Progenitor cell of endocrine pancreas (in vitro differentiated cells): ENCODE data around the gene SOST. TPM values are rescaled to one million over a fixed set of nuclear protein-coding genes. Genes with fewer than 3 reads are reported as not detected.

Source experiments
- DNase-seq: peaks from one replicate; pipeline ENCODE4 v3.0.0; 2021; ENCODE audit warnings: low spot score; ENCODE audit not compliant: unreplicated experiment
- H3K27ac Mint-ChIP-seq: 2 replicates; pipeline ENCODE4 v1.8.0; 2021; ENCODE audit warnings: mild to moderate bottlenecking, moderate library complexity, mixed read lengths
- H3K27me3 Mint-ChIP-seq: 2 replicates; pipeline ENCODE4 v1.8.0; 2021; ENCODE audit warnings: mixed read lengths
- H3K36me3 Mint-ChIP-seq: 2 replicates; pipeline ENCODE4 v1.8.0; 2022; ENCODE audit warnings: mixed read lengths; ENCODE audit not compliant: insufficient read depth
- H3K4me1 Mint-ChIP-seq: 2 replicates; pipeline ENCODE4 v1.8.0; 2021; ENCODE audit warnings: low read depth, mixed read lengths
- H3K4me3 Mint-ChIP-seq: 2 replicates; pipeline ENCODE4 v1.8.0; 2021; ENCODE audit warnings: low read depth, mild to moderate bottlenecking, moderate library complexity, mixed read lengths
- H3K9me3 Mint-ChIP-seq: 2 replicates; pipeline ENCODE4 v1.8.0; 2021; ENCODE audit warnings: low read depth, mixed read lengths
- CTCF ChIP-seq: fragments of 200-600 bp; sonication (generic); IDR thresholded peaks from one replicate; pipeline ENCODE4 v1.5.0; 2021; ENCODE audit warnings: antibody characterized with exemption, mild to moderate bottlenecking; ENCODE audit not compliant: unreplicated experiment
- total RNA-seq: library from RNA; stranded (reverse); gene quantifications from 2 replicates; pipeline ENCODE4 v1.2.1, GENCODE V29; 2021

The SOST gene
- total RNA-seq, 1 donor from 2014 or later = 0.43 TPM

DNA sequence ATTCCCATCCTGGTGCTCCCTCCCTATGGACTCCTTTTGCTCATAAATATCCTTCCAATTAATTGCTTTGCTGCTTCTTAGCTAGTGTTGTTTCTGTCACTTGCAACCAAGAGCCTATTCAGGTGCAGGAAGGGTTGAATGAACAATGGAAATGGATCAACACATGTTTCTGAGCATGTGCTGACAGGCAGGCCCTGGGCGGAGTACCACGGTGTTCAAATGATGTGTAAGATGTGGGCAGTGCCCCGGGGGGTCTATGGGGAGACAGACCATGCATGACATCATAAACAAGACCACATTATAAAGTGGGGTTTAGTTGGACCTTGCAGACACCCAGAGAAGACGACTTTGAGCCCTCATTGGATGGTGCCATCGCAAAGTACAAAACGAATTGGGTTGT is 48.5 kb downstream of the SOST start:
- DNase-seq = no peak
- H3K27ac Mint-ChIP-seq = no peak overlapping the region
- H3K9me3 Mint-ChIP-seq = no peaks in the 10 kb centered on the region
- no peak for TF ChIP-seq CTCF
- peaks cover 8% of the 10 kb centered on the region for H3K4me1 Mint-ChIP-seq
- H3K4me3 Mint-ChIP-seq = no peak overlapping the region
- peaks cover 30% of the 10 kb centered on the region for H3K27me3 Mint-ChIP-seq
- no peaks in the 10 kb centered on the region for H3K36me3 Mint-ChIP-seq

DNA sequence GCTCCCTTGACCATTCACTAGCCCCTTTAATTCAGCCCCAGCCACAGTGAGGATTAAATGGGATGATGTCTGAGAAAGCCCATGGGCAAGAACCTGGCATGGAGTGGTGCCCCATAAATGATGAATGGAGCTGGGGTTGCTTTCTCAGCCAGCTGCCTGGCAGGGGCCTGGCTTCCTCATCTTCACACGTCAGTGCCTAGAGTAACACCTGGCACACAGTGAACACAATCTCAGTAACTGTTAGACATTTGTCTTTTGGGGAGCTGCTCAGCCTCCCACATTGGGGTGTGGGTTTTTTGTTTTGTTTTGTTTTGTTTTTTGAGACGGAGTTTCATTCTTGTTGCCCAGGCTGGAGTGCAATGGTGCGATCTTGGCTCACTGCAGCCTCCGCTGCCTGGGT is 49.4 kb downstream of the SOST start:
- TF ChIP-seq CTCF = no peak
- DNase-seq = no peak
- H3K9me3 Mint-ChIP-seq = no peaks in the 10 kb centered on the region
- no peak overlapping the region for H3K27ac Mint-ChIP-seq
- H3K4me3 Mint-ChIP-seq = no peak overlapping the region
- peaks cover 7% of the 10 kb centered on the region for H3K4me1 Mint-ChIP-seq
- H3K27me3 Mint-ChIP-seq = peaks cover 22% of the 10 kb centered on the region
- no peaks in the 10 kb centered on the region for H3K36me3 Mint-ChIP-seq

DNA sequence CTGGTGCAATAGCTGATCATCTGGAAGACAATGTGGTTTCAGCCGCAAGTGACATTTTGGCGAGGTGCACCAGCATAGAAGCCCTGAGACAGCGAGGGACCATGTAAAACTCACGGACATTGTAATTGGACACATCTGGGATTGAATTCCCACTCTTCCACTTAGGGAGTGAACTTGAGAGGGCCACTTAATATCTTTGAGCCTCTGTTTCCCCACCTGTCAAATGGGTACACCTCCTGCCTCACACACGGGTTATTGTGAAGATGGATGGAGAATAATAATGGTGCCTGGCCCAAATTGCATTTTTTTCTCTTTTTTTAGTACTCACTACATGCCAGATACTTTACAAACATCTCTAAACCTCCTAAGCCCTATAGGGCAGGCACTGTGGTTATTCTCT is 51.4 kb downstream of the SOST start:
- H3K27me3 Mint-ChIP-seq = peaks cover 9% of the 10 kb centered on the region
- H3K4me3 Mint-ChIP-seq = no peak overlapping the region
- H3K36me3 Mint-ChIP-seq = no peaks in the 10 kb centered on the region
- no peaks in the 10 kb centered on the region for H3K4me1 Mint-ChIP-seq
- peaks cover 5% of the 10 kb centered on the region for H3K9me3 Mint-ChIP-seq
- TF ChIP-seq CTCF = no peak
- no peak for DNase-seq
- H3K27ac Mint-ChIP-seq = no peak overlapping the region

- H3K4me3 Mint-ChIP-seq = no peak overlapping the region
- H3K9me3 Mint-ChIP-seq = peaks cover 5% of the 10 kb centered on the region
- peaks cover 9% of the 10 kb centered on the region for H3K27me3 Mint-ChIP-seq
- H3K4me1 Mint-ChIP-seq = no peaks in the 10 kb centered on the region
- H3K36me3 Mint-ChIP-seq = no peaks in the 10 kb centered on the region
- DNase-seq = no peak
- no peak for TF ChIP-seq CTCF
- no peak overlapping the region for H3K27ac Mint-ChIP-seq
Measured at GRCh38 chr17:43706235-43706634, 52.4 kb downstream of the SOST start.

Other genes starting within 250 kb of the SOST start
- gene ETV4, start 212.5 kb downstream of the SOST start, total RNA-seq = 79.5 and 84.3 TPM in 2 replicates
- gene MEOX1, start 96.9 kb downstream of the SOST start, total RNA-seq = 1.1 and 1.2 TPM in 2 replicates
- 58.0 and 58.3 TPM in 2 replicates for gene DUSP3, start 20.2 kb upstream of the SOST start, total RNA-seq
- gene CFAP97D1, start 21.6 kb upstream of the SOST start, total RNA-seq = 0.07 TPM in 1 of 2 replicates, not detected in the other
- 12.6 and 13.2 TPM in 2 replicates for gene MPP3, start 74.4 kb upstream of the SOST start, total RNA-seq
- not detected in 2 replicates for gene CD300LG, start 88.4 kb upstream of the SOST start, total RNA-seq
- gene MPP2, start 148.7 kb upstream of the SOST start, total RNA-seq = 5.4 and 6.4 TPM in 2 replicates
- gene PPY, start 183.7 kb upstream of the SOST start, total RNA-seq = 0.78 TPM in 1 of 2 replicates, not detected in the other
- 0.84 and 1.1 TPM in 2 replicates for gene PYY, start 195.1 kb upstream of the SOST start, total RNA-seq
- 0.69 and 0.89 TPM in 2 replicates for gene NAGS, start 245.8 kb upstream of the SOST start, total RNA-seq